ENCODE data around the gene LRRC75B. TPM values are rescaled to one million over a fixed set of nuclear protein-coding genes. Genes with fewer than 3 reads are reported as not detected.
A peak's percentile ranks its signal among the peaks of the same experiment; 100 is the strongest.

LRRC75B gene
- total and polyA plus RNA-seq, 2 donors from 2014 or later: 23.4 to 47.6 TPM

GRCh38 chr22:24541681-24542515 is 51.0 kb downstream of the LRRC75B start:
- H3K4me3 ChIP-seq (ENCODE audit: low read length in 3 of 3): no peak overlapping the region
- DNase-seq (no peak), FAIRE-seq (no peak)
- peaks cover 0 to 22% (median 22%) of the 10 kb centered on the region in 3 donors for H3K4me1 ChIP-seq (ENCODE audit: control insufficient read depth in 2 of 3, insufficient read depth in 2 of 3, low read depth in 1 of 3, low read length in 3 of 3)
- peaks cover 0 to 50% (median 36%) of the 10 kb centered on the region in 3 donors for H3K36me3 ChIP-seq (ENCODE audit: control insufficient read depth in 2 of 3, insufficient read depth in 3 of 3, low read length in 3 of 3)
- peak overlapping the region in 1 of 2 donors; percentile 64 for H3K27ac ChIP-seq (ENCODE audit: low read depth in 2 of 2, low read length in 2 of 2)
- no peaks in the 10 kb centered on the region for H3K27me3 ChIP-seq (ENCODE audit: control insufficient read depth, insufficient read depth, low read length)
- intact Hi-C loops (cut with DNase I): no loop called here
- TF ChIP-seq CTCF (IDR thresholded peaks at IDR 0.05; ENCODE audit: borderline replicate concordance, extremely low read depth, insufficient read depth): no peak
- H3K9me3 ChIP-seq (ENCODE audit: control insufficient read depth in 2 of 3, insufficient read depth in 1 of 3, low read length in 3 of 3): no peaks in the 10 kb centered on the region
- H3K9ac ChIP-seq (ENCODE audit: low read length in 3 of 3): no peak overlapping the region

- H3K9ac ChIP-seq (ENCODE audit: low read length in 3 of 3): no peak overlapping the region
- no peak overlapping the region for H3K4me3 ChIP-seq (ENCODE audit: low read length in 3 of 3)
- FAIRE-seq (no peak), DNase-seq (no peak)
- H3K4me1 ChIP-seq (ENCODE audit: control insufficient read depth in 2 of 3, insufficient read depth in 2 of 3, low read depth in 1 of 3, low read length in 3 of 3): peaks cover 0 to 28% (median 19%) of the 10 kb centered on the region in 3 donors
- peaks cover 0 to 45% (median 28%) of the 10 kb centered on the region in 3 donors for H3K36me3 ChIP-seq (ENCODE audit: control insufficient read depth in 2 of 3, insufficient read depth in 3 of 3, low read length in 3 of 3)
- no peak for TF ChIP-seq CTCF (IDR thresholded peaks at IDR 0.05; ENCODE audit: borderline replicate concordance, extremely low read depth, insufficient read depth)
- H3K27me3 ChIP-seq (ENCODE audit: control insufficient read depth, insufficient read depth, low read length): no peaks in the 10 kb centered on the region
- intact Hi-C loops (cut with DNase I): no loop called here
- no peak overlapping the region for H3K27ac ChIP-seq (ENCODE audit: low read depth in 2 of 2, low read length in 2 of 2)
- no peaks in the 10 kb centered on the region for H3K9me3 ChIP-seq (ENCODE audit: control insufficient read depth in 2 of 3, insufficient read depth in 1 of 3, low read length in 3 of 3)
Observed at GRCh38 chr22:24540470-24540869, 52.4 kb downstream of the LRRC75B start.

- Histone ChIP-seq H3K4me3 (ENCODE audit: low read length in 3 of 3) (no peak overlapping the region), H3K9me3 (ENCODE audit: control insufficient read depth in 2 of 3, insufficient read depth in 1 of 3, low read length in 3 of 3) (no peaks in the 10 kb centered on the region), H3K27me3 (ENCODE audit: control insufficient read depth, insufficient read depth, low read length) (no peaks in the 10 kb centered on the region), H3K36me3 (ENCODE audit: control insufficient read depth in 2 of 3, insufficient read depth in 3 of 3, low read length in 3 of 3) (peaks cover 0 to 14% (median 9%) of the 10 kb centered on the region in 3 donors), H3K4me1 (ENCODE audit: control insufficient read depth in 2 of 3, insufficient read depth in 2 of 3, low read depth in 1 of 3, low read length in 3 of 3) (peaks cover 0 to 6% (median 4%) of the 10 kb centered on the region in 3 donors), H3K27ac (ENCODE audit: low read depth in 2 of 2, low read length in 2 of 2) (no peak overlapping the region), H3K9ac (ENCODE audit: low read length in 3 of 3) (no peak overlapping the region)
- intact Hi-C loops (cut with DNase I): no loop called here
- no peak for TF ChIP-seq CTCF (IDR thresholded peaks at IDR 0.05; ENCODE audit: borderline replicate concordance, extremely low read depth, insufficient read depth)
- DNase-seq (no peak), FAIRE-seq (no peak)
Observed at GRCh38 chr22:24536089-24536488, 56.8 kb downstream of the LRRC75B start.

Other genes starting within 250 kb of the LRRC75B start
- 6.9 TPM for gene ADORA2A, start 165.5 kb downstream of the LRRC75B start, total RNA-seq
- gene ADORA2A, start 165.5 kb downstream of the LRRC75B start, polyA plus RNA-seq (ENCODE audit: insufficient read depth, low read depth, low replicate concordance): 6.1 TPM
- 1.0 TPM for gene UPB1, start 97.7 kb downstream of the LRRC75B start, total RNA-seq
- 64.6 TPM for gene UPB1, start 97.7 kb downstream of the LRRC75B start, polyA plus RNA-seq (ENCODE audit: insufficient read depth, low read depth, low replicate concordance)
- 150 TPM for gene GUCD1, start 37.9 kb downstream of the LRRC75B start, total RNA-seq
- gene GUCD1, start 37.9 kb downstream of the LRRC75B start, polyA plus RNA-seq (ENCODE audit: insufficient read depth, low read depth, low replicate concordance): 111 TPM
- 73.7 TPM for gene SNRPD3, start 37.1 kb downstream of the LRRC75B start, total RNA-seq
- 136 TPM for gene SNRPD3, start 37.1 kb downstream of the LRRC75B start, polyA plus RNA-seq (ENCODE audit: insufficient read depth, low read depth, low replicate concordance)
- 169 TPM for gene GGT1, start 10.1 kb upstream of the LRRC75B start, total RNA-seq
- 153 TPM for gene GGT1, start 10.1 kb upstream of the LRRC75B start, polyA plus RNA-seq (ENCODE audit: insufficient read depth, low read depth, low replicate concordance)
- not detected for gene PIWIL3, start 181.6 kb upstream of the LRRC75B start, total RNA-seq
- not detected for gene PIWIL3, start 181.6 kb upstream of the LRRC75B start, polyA plus RNA-seq (ENCODE audit: insufficient read depth, low read depth, low replicate concordance)
- gene SGSM1, start 213.1 kb upstream of the LRRC75B start, total RNA-seq: 4.7 TPM
- 3.6 TPM for gene SGSM1, start 213.1 kb upstream of the LRRC75B start, polyA plus RNA-seq (ENCODE audit: insufficient read depth, low read depth, low replicate concordance)